Testis (tissue), 2 donors: ENCODE data around the gene SLC4A2.
"Not testable (repeated sequence)": the region's sequence is repeated elsewhere in the genome, so short reads cannot be mapped to it uniquely, and the experiment has no call there.

Experiments used
- POLR2A ChIP-seq: fragments of 450-650 bp; IDR thresholded peaks from one replicate; pipeline ENCODE4 v1.6.1; 2017; ENCODE audit warnings: antibody characterized with exemption, mild to moderate bottlenecking, moderate library complexity
- TF ChIP-seq, protein P1 (sequence below), 3 experiments: fragments of 450-650 bp in 2 of 3; fragments of 200-600 bp in 1 of 3; sonication (generic) in 1 of 3; IDR thresholded peaks; one replicate each; pipeline ENCODE4 v1.5.1; 2016 to 2019; ENCODE audit warnings: antibody characterized with exemption in 3 of 3, mild to moderate bottlenecking in 2 of 3, moderate library complexity in 1 of 3

GRCh38 chr7:151011616-151012015 is 47.8 kb upstream of the SLC4A2 start:
- TF ChIP-seq, protein P1, sequence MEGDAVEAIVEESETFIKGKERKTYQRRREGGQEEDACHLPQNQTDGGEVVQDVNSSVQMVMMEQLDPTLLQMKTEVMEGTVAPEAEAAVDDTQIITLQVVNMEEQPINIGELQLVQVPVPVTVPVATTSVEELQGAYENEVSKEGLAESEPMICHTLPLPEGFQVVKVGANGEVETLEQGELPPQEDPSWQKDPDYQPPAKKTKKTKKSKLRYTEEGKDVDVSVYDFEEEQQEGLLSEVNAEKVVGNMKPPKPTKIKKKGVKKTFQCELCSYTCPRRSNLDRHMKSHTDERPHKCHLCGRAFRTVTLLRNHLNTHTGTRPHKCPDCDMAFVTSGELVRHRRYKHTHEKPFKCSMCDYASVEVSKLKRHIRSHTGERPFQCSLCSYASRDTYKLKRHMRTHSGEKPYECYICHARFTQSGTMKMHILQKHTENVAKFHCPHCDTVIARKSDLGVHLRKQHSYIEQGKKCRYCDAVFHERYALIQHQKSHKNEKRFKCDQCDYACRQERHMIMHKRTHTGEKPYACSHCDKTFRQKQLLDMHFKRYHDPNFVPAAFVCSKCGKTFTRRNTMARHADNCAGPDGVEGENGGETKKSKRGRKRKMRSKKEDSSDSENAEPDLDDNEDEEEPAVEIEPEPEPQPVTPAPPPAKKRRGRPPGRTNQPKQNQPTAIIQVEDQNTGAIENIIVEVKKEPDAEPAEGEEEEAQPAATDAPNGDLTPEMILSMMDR (IDR thresholded peaks at IDR 0.05), result not testable (repeated sequence)
- not testable (repeated sequence) for TF ChIP-seq POLR2A
